Measurements from ENCODE around the gene BSPRY.
"Not testable (repeated sequence)": the region's sequence is repeated elsewhere in the genome, so short reads cannot be mapped to it uniquely, and the experiment has no call there.

BSPRY gene

DNA sequence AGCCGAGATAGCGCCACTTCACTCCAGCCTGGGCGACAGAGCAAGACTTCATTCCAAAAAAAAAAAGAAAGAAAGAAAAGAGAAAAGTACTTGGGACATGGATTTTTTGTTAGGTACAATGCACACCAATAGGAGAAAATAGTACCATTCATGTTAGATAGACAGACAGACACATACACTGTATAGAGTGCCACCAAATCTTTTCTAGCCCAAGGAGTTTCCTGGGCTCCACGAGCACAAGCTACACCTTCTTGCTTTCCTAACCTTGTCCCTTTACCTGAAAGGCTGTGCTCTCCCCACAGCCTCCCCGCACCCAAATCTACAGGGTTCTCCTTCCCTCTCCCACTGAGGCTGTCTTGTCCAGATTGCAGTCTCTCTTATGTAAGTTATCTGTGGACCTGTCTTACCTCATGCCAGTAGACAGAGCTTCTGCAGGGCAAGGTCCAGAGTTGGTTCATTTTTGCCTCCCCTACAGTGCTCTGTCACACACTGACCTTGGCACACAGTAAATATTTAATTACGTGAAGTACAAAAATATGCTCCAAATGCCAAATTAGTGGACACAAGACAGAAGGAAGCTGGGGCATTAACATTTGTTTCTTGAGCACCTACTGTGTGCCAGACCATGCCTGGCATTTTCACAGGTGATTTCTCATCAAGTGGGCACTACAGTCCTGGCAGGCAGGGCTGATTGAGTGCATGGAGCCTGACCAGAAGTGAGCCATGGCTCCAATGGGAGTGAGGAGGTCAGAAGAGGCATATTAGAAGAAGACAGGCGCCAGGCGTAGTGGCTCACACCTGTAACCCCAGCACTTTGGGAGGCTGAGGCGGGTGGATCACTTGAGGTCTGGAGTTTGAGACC, 45.9 kb downstream of the BSPRY start:
- DNase-seq (ENCODE audit: low spot score) = no peak

DNA sequence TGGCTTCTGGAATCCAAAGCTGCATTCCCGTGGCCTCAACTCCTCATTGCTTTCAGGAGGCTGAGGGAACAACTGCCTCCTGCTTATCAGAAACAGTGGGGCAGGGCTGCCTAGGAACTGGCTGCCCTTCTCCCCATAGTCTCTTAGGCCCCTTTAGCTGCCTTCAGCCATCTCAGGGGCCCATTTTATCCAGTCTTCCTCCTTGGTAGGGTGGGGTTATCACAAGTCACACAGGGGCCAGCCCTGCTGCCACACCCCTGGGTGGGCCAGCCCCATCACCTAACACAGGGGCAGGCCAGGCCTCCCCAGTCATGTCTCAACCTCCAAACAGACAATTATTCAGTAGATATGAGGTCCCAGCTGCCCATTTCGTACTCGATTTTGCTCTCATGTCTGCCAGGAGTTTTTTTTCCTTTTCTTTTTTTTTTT, 47.9 kb downstream of the BSPRY start:
- no peak for DNase-seq (ENCODE audit: low spot score)

DNA sequence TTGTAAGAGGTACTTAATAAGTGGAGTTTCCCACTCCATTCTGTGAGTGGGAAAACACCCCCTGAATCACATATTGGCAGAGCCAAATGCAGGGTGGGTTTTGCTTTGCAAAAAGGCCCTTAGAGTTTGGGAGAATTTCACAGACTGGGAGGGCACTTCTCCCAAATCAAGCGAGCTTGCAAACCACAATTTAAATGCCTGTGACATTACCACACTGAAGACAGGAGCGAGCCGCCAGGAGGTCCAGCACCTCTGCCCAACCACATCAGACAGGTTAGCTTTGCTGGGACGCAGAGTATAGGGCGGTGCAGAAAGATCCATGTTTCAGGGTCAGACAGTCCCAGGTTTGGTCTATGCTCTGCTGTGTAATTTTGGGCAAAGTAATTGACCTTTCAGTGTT, 49.5 kb downstream of the BSPRY start:
- DNase-seq (ENCODE audit: low spot score) = no peak

DNA sequence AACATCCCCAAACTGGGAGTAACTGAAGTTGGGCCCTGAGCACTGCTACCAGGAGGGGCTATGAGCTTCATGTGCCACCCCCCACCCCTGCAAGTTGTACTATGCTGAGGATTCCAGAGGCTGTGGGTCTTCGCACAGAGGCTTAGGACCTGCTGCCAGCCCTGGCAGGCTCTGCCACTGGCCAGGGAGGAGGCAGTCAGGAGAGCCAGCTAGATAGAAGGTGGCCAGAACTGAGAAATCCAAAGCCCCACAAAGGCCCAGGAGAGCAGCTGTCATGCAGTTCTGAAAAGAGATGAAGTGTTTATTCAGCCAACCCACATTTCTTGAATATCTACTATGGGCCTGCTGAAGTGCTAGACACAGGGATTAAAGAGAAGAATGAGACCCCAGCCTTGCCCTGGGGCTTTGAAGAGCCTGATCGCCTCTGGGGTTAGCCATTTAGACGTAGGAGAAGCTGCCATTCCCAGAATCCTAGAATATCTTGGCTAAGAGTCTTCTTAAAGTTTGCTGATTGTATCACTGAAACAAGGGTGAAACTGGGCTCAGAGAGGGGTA, 50.4 kb downstream of the BSPRY start:
- DNase-seq (ENCODE audit: low spot score) = no peak

DNA sequence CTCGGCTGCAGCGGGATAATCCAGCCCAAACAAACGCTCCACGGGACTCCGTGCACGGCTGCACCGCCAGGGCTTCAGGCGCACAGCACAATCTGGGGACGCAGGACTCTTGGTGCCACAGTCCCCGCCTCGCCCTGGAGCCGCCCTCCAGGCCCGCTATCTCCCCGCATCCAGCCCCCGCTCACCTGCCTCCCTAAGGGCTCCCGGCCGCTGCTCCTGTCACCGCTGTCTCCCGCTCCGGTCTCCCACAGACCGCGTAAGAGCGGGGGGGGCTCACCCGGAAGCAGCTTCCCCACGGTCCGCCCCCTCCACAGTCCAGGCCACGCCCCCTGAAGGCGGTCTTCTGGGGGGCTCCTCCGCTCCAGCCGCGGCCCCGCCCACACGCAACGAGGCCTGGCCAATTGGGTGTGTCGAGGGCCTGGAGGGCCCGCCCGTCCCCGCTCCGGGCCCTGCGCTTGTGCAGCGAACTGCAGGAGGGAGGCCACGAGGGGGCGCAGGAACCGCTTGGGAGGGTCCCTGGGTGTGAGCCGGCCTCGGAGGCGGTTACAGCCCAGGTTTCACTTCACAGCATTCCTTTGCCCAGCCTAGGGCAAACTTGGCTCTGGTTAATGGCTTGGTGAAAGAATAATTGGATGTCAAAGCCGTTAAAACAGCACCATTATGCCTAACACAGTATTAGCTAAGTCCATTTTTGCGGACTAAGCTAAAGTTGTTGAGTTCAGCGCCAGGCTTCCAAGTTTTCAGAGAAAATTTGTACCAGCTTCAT, 51.9 kb downstream of the BSPRY start, which contains the start of gene ALAD:
TSS of gene ALAD (minus strand) at position 258 of the 766 bp plus-strand sequence. CDS start 7,725 bp downstream, outside the sequence.
- peak; percentile 99 for DNase-seq (ENCODE audit: low spot score)

DNA sequence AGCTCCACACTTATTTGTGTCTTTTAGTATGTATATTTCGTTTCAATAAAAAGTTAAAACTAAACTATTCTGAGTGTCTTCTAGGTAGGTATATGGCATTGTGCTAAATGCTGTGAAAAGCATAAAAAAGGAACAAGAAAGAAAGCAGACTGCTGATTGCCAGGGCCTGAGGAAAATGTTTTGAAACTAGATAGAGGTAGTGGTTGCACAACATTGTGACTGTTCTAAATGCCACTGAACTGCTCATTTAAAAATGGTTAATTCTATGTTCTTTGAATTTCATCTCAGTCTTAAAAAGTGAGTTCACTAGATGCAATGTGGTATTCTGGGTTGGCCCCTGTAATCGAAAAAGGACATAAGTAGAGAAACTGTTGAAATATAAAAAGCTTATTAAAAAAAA, 54.3 kb downstream of the BSPRY start:
- DNase-seq (ENCODE audit: low spot score) = no peak

DNA sequence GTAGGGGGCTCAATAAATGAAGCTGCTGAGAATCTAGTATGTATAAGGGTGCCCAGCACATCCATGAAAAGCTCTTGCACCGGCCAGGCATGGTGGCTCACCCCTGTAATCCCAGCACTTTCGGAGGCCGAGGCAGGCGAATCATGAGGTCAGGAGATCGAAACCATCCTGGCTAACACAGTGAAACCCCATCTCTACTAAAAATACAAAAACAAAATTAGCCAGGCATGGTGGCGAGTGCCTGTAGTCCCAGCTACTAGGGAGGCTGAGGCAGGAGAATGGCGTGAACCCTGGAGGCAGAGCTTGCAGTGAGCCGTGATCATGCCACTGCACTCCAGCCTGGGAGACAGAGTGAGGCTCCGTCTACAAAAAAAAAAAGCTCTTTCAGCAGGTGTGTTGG, 57.0 kb downstream of the BSPRY start:
- DNase-seq (ENCODE audit: low spot score) = not testable (repeated sequence)

DNA sequence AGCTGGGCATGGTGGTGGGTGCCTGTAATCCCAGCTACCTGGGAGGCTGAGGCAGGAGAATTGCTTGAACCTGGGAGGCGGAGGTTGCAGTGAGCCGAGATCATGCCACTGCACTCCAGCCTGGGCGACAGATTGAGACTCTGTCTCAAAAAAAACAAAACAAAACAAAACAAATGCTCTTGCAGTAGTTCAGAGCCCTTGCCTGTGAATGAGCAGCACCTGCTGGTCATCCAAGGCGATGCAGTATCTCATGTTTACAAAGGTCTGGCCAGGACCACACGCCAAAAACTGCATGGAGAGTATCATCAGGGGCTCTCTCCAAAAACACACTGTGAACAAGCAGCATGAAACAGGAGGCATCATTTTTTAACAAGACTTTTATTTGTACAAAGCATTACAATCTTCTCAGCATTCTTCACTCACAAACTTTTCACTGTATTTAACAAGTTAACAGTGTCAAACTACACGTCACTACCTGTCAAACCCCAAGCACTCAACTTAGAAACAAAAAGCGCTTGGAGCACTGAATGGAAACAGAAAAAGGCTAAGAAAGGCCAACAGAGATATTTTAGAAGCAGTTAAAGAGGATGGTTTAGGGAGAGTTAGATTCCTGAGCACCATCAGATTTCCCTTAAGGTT, 57.7 kb downstream of the BSPRY start:
- DNase-seq (ENCODE audit: low spot score) = peak; percentile 71

DNA sequence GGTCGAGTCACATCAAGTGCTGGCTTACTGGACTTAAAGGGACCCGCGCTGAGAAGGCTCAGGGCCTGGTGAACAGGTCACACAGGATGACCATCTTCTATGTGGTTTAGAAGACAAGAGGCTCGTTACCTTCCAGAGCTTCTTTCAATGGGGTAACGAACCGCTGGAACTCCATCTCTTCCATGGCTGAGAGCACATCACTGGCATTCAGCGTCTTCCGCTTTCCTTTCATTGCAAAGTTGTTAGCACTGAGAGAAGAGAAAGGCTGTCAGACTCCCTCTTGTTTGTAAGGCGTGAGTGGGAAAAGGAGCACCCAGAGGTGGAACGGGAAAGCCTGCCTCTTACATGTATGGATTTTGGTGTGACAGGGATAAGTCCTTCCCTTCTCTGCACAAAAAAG, 60.1 kb downstream of the BSPRY start:
- DNase-seq (ENCODE audit: low spot score) = no peak

DNA sequence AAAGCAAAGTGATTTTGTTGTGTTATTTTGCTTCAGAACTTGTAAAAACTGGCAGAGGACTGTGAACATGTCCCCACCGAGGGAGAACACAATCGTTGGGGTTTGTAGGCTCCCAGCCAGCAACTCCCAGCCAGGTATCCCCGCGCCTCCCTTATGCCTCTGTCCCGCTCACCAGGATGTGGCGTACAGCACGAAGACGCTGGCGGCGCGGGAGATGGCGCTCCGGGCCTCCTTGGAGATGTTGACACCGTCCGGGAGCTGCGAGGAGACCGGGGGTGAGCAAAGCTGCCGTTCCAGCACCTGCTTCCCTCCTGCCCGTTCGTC, 60.5 kb downstream of the BSPRY start:
- DNase-seq (ENCODE audit: low spot score) = no peak

DNA sequence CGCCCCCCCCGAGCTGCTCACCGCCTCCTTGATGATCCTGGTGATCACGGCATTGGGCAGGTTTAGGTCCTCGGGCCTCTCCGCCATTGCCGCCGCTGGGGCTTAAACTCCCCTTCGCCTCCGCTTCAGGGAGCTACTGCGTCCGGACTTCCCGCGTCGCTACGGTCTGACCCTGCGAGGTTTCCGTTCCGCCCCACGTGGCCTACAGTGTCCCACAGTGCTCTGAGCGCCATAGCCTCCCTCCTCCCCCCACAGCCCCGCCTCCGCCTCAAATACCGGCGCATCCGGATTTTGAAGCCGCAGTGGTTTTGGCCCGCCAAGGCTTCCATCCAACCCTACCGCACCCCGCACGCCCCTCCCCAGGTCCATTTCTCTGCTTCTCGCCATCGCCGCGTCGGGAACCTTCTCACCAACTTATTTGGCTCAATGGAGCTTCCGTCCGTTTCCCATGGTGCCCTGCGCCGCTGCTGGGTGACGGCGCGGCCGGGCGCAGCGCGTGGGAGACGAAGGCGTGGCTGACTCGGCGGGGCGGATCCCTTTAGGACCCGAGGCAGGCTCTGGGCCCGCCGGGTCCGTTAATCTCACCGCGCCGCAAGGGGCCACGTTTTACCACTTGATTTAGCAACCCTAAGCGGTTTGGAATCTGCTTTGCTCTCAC, 61.0 kb downstream of the BSPRY start, which contains the start of the genes C9orf43 and POLE3:
TSS of gene C9orf43 (plus strand) at position 541 of the 658 bp plus-strand sequence. CDS start 2,747 bp downstream, outside the sequence.
TSS of gene POLE3 (minus strand) at position 469 of the 658 bp plus-strand sequence. CDS start at position 87, 382 bp downstream.
- peak; percentile 94 for DNase-seq (ENCODE audit: low spot score)

DNA sequence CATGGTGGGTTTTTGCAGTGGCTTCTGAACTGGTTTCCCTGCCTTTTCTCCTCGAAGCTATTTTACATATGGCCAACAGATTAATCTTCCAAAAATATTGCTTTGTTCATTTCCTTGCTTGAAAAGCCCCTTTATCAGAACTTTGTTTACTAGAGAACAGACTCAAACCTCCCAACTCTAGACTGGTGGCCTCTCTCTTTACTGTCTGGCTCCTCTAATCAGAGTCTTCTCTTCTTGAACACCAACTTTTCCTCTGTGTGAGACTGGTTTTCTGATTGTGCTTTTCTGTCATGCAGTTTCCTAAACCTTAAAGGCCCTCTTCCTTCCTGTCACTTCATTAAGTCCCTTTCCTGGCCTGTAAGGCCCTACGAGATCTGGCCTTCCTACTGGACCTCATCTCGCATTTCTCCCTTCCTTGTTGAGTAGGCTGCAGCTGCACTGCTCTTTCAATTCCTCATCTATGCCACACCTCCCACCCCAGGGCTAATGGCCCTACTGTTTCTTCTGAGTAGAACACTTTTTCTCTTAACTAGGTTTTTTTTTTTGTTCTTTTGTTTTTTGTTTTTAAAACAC, 66.9 kb downstream of the BSPRY start:
- DNase-seq (ENCODE audit: low spot score) = no peak

DNA sequence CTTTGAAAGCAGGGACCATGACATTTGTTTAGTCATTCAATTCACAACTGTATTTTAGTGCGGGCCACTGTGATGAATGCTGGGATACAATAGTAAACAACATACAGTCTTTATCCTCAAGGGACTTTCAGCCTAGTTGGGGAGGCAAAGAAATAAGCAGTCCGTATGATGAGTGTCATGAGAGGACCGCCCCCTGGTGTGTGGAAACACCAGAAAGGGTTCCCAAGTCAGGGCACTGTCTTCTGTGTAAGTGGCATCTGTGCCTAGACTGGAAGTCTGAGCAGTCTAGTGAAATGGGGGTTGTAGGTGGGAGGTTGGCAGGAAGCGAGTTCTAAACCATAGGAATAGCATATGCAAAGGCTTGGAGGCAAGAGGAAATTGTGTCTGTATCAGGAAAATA, 68.0 kb downstream of the BSPRY start:
- no peak for DNase-seq (ENCODE audit: low spot score)

Measured in AG08396 (cell line).